GM21619 (cell line): Measurements from ENCODE around the gene CRACR2B.

Experiments used
- ATAC-seq: cut with Tn5 transposase; IDR thresholded peaks from one replicate; pipeline ENCODE4 v1.9.1; 2021; ENCODE audit not compliant: unreplicated experiment

CRACR2B gene

DNA sequence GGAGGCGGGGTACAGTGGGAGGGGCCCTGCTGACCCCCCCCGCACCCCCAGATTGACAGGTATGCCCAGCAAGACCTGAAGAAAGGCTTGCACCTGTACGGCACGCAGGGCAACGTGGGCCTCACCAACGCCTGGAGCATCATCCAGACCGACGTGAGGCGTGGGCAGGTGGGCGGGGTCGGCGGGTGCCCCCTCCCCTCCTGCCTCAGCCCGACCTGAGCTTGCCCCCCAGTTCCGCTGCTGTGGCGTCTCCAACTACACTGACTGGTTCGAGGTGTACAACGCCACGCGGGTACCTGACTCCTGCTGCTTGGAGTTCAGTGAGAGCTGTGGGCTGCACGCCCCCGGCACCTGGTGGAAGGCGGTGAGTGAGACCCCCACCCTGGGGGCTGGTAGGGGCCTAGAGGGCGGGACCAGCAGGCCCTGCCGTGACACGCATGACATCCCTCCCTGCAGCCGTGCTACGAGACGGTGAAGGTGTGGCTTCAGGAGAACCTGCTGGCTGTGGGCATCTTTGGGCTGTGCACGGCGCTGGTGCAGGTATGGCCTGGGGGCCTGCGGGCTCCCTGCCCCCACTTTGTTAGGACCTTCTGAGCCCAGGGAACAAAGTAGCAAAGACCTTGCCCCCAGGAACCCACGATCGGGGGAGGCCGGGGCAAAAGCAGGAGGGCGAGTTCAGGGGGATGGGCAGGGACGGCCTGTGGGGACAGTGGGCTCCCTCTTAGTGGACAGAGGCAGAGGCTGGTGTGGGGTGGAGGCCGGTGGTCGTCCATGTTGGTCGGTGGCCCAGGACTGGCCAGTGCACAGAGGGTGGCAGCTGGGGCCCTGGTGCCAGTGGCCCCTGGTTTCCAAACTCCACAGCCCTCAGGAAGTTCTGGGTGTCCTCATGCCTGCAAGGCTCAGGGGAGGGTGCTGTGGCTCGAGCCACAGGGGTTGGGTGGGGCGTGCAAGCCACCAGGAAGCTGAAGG, 38.0 kb downstream of the CRACR2B start:
- ATAC-seq: no peak

DNA sequence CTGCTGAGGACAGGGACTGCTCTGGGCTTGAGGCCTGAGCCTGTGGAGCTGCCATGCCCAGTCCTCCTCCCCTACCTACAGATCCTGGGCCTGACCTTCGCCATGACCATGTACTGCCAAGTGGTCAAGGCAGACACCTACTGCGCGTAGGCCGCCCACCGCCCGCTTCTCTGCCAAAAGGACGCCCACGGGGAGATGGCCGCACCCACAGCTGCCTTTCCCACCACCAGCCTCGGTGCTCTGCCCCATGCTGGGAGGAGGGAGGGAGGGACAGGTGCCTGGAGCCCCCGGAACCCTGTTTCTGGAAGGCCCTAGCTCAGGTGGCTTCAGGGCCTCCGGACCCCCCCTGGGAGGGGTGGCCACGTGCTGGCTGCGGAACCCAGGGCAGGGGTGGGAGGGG, 38.8 kb downstream of the CRACR2B start:
- no peak for ATAC-seq

DNA sequence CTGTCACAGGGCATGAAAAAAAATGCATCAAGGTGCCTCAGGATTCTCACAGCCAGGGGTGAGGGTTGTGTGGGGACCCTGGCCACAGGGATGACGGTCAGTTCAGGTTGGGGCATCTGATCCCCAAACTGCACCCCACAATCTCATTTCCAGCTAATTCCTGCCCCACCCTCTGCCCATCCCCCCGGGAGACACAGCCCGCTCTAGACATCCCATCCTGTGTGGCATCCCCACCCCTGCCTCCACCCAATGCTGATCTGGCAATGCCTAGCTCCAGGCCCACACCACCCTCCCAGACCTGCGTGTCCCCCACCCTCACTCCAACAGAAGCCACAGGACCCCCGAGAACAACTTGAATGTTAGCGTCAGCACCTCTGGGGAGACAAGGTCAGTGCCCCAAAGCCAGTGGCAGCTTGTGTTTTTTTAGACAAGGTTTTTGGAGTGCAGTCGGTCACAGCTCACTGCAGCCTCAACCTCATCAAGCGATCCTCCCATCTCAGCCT, 40.2 kb downstream of the CRACR2B start:
- no peak for ATAC-seq

DNA sequence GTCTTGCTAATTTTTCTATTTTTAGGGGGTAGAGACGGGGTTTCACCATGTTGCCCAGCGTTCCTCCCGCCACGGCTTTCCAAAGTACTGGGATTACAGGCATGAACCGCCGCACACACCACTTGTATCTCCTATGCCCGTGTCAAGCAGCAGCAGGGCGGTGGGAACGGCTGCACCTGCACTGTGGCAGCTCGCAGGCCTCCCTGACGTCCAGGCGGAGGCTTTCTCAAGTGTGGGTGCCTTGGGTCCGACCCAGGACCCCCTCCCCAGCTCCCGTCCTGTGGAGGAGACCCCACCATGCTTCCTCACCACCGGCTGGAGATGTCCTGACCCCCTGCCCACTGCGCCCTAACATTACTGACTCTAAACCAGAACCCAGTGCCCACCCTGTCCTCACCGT, 40.7 kb downstream of the CRACR2B start:
- no peak for ATAC-seq

DNA sequence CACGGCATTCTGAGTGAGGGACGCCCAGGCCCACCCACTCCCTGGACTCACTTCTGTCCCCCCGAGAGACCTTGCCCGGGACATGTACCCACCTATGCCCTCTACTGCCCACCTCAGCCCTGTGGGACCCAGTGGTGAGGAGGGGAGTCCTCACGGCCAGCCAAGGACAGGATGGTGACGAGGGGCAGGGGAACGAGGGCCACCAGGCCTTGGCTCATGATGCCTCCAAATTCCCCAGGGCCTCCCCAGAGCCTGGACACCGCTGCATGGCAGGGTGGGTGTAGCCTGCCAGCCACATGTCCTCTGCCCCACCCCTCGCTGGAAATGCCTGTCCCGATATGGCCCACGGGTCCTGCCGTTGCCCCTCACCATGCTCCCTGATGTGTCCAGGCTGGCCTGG, 41.1 kb downstream of the CRACR2B start:
- ATAC-seq: no peak

DNA sequence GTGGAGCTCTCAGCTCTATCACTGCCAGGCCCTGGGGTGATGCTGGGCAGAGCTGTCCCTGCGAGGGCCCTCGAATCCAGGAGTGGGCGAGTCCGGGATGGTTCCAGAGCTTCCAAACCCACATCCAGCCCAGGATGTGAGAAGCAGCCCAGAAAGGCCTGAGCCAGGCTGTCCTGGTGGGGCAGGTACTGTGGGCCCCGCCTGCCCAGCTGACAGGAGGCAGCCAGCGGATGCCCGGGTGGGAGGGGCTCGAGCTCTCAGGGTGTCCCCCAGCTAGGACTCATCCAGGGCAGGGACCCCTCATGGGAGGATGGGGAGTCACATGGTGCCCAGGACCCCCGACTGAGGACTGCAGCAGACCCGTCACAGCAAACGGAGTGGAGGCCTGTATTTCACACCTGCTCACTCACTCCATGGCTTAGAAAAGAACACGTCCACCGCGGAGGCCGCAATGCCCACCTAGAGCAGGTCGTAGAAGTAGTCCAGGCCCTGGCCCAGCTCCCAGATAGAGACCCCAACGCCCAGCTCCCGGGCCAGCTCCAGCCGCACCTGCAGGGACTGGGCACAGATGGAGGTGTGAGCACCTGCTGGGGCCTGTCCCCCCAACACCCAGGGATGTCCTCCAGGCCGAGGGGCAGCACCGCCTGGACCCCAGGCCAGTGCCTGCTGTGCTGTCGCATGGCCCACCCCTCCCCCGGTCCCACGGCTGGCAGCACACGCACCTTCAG, 41.8 kb downstream of the CRACR2B start:
- ATAC-seq: no peak

DNA sequence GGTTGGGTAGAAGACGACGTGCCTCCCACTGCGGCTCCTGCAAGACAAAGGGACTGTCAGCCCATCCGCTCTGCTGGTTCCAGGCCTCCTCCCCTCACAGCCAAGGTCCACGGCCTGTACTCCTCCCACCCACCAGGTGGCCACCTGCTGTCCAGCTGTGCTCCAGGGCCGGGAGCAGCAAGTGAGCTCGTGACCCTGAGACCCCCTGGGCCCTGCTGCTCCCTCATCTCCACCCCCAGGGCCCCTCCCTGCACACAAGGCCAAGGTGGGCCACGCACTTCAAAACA, 42.4 kb downstream of the CRACR2B start:
- no peak for ATAC-seq

DNA sequence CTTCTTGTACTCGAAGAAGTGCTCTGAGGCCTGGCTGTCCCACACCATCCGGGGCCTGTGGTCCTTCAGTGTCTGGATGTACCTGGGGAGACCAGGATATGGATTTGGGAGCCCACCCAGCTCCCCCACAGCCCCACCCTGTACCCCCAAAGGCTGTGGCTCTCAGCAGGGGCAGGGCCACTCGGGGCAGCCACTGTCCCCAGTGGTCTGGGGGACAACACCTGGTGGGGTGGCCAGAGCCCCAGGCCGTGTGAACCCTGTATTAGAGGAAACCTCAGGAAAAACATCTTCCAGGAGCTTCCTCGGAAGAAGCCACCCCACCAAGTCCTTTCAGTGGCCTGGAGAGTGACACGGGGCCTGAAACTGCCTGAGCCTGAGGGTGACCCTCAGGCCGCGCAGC, 42.7 kb downstream of the CRACR2B start:
- ATAC-seq: no peak

DNA sequence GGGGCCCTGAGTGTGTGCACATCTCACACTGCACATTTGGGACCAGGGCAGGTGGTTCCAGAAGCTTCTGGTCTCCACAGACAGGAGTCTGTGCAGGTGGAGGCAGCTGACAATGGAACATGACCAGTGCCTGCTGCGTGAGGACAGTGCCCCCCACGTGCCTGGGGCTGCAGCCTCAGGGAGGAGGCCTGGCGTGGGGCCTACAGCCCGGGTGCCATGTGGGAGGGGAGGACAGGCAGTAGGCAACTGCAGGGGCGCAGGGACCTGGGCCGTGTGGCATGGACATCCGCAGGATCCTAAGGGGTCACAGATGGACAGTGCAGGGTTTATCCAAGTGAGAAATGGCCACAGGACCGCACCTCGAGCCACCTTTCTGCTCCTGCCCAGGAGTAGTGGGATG, 43.8 kb downstream of the CRACR2B start:
- no peak for ATAC-seq

DNA sequence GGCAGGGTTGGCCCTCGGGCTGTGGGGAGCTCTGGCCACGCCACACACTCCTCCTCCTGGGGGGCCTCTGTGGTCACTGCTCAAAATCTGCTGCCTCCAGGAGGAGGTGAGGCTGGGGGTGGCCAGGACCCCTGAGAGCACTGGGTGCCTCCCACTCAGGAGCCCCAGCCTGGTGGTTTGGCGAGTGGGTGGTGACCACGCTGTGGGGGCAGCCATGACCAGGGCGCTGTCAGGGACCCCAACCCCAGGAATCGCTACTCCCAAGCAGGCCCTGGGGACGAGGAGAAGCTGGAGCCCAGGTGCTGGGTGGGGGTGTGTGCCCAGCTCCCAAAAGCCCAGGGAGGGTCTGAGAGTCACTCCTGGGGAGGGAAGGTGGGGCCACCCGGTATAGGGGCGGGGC, 45.1 kb downstream of the CRACR2B start:
- no peak for ATAC-seq

DNA sequence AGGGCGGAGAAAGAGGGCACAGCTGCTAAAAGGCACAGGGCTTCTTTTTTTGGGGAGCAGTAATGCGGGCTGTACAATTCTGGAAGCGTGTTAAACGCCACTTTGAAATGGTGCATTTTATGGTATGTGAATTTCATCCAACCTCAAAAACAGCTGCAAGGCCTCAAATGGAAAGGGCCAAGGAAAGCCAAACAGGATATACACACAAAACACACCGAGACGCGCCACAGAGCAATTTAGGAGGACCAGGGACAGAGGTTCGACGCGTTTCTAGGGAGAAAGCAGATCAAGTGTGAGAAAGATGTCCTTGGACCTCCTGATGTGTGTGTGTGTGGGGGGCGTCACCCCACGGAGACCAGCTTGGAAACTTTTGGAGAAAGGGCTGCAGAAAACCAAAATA, 46.0 kb downstream of the CRACR2B start:
- ATAC-seq: no peak

DNA sequence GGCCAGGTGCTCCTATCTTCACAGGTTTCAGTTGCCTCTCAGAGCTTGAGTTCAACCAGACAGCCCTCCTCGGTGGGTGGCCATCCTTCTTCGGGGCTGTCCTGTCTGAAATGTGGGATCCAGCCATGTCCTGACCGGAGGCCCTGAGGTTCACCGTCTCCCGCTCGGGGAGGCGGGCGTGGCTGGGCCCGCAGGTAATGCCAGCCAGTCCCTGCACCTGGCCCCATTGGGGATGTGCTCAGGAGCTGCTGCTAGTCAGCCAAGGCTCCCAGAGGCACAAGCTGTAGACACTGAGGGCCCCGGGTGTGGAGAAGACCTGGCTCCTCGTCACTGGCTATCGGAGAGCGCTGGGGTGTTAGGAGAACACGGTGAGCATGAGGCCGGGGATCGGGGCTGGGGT, 47.5 kb downstream of the CRACR2B start:
- no peak for ATAC-seq

DNA sequence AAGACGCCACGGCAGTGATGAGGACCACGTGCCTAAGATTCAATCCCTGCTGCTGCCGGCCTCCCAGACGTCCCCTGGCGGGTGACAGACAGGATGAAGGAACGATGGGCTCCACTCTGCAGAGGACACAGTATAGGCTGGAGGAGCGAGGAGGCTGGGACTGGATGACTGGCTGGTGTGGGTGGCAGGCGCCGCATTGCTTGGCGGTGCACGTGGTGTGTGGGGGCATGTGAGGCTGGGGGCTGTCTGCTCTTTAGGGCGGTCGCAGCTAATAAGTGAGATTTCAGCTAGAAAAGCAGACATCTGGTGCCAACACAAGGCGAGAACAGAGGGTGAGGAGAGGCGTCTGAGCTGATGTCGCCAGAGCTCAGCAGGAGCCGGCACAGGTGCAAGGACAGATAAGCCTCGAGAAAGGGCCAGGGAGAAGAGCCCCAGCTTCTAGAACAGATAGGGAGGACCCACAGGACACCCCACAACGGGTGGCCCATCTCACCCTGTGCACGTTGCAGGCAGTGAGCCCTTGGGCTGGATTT, 48.1 kb downstream of the CRACR2B start:
- ATAC-seq: no peak

DNA sequence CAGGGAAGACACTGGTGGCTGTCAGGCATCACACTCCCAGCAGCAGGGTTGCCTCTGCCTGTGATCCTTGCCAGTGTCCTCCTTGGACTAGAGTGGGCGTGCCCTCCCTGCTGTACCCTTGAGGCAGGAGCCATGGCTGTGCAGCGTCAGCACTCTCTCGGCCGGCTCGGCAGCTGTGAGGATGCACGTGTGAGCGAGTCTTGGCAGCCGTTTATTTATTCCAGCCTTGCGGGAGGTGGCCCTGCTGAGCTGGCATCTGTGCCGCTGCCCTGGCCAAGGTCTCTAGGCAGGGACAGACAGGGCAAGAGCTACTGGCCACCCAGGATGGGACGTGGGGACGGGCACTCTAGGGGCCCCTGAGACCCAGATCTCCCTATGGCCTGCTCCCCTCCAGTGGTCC, 48.8 kb downstream of the CRACR2B start:
- no peak for ATAC-seq

DNA sequence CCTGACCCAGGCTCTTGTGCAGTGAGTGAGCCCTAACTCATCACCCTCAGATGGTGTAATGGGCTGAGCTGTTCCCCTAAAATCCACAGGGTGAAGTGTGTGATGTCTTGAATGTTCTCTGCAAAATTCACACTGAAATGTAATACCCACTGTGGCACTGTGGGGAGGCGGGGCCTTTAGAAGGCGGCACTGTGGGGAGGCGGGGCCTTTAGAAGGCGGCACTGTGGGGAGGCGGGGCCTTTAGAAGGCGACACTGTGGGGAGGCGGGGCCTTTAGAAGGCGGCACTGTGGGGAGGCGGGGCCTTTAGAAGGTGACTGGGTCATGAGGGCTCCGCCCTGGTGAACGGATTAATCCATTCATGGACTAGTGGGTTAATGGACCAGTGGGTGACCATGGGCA, 49.8 kb downstream of the CRACR2B start:
- ATAC-seq: no peak

DNA sequence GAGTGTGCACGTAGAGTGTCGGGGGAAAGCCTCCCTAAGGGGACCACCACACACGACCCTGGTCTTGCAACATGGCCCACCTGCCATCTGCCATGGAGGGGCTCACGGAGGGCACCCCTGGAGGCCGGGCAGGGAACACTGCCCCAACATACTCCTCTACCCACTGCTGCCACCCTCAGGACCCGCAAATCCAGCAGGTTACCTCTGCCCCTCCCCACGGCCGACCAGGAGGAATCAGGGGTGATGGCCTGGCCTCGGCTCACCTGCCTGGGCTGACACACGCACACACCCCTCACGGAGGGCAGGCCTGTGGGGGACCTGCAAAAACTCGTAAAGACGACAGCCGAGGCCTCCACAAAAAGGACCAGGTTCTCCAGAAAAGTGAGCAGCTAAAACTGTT, 52.7 kb downstream of the CRACR2B start:
- no peak for ATAC-seq
